DOHH2 (cell line): ENCODE data around the gene TNFAIP8L2.

Source experiments
- H3F3A ChIP-seq: fragments of 200-600 bp; sonication (generic), shearing (Covaris generic); 2 replicates; pipeline ENCODE4 v1.6.0; 2016; ENCODE audit warnings: antibody characterized with exemption, mild to moderate bottlenecking; ENCODE audit not compliant: control insufficient read depth, insufficient read depth
- H3K27ac ChIP-seq: fragments of 200-600 bp; sonication (generic); 2 replicates; pipeline ENCODE4 v1.5.1; 2014; ENCODE audit warnings: low read depth, mild to moderate bottlenecking, low read length, moderate library complexity
- H3K27me3 ChIP-seq: fragments of 200-600 bp; sonication (generic); 2 replicates; pipeline ENCODE4 v1.6.1; 2014; ENCODE audit warnings: mild to moderate bottlenecking, low read length, mixed read lengths; ENCODE audit not compliant: control insufficient read depth
- H3K36me3 ChIP-seq: fragments of 200-600 bp; sonication (generic); 2 replicates; pipeline ENCODE4 v1.6.1; 2014; ENCODE audit warnings: mild to moderate bottlenecking, low read length, moderate library complexity, mixed read lengths; ENCODE audit not compliant: control insufficient read depth
- H3K4me1 ChIP-seq: fragments of 200-600 bp; sonication (generic); 2 replicates; pipeline ENCODE4 v1.6.1; 2014; ENCODE audit warnings: mild to moderate bottlenecking, low read length, mixed read lengths; ENCODE audit not compliant: control insufficient read depth
- H3K4me2 ChIP-seq: fragments of 200-600 bp; sonication (generic); 2 replicates; pipeline ENCODE4 v1.6.0; 2014; ENCODE audit warnings: mild to moderate bottlenecking, low read length, moderate library complexity
- H3K4me3 ChIP-seq: fragments of 200-600 bp; sonication (generic); 2 replicates; pipeline ENCODE4 v1.5.1; 2014; ENCODE audit warnings: mild to moderate bottlenecking, low read length, mixed read lengths
- H3K79me2 ChIP-seq: fragments of 200-600 bp; sonication (generic); 2 replicates; pipeline ENCODE4 v1.6.1; 2014; ENCODE audit warnings: mild to moderate bottlenecking, low read length, mixed read lengths; ENCODE audit not compliant: control insufficient read depth
- H3K9me2 ChIP-seq: fragments of 200-600 bp; sonication (generic); replicated peaks from 2 replicates; pipeline ENCODE4 v1.6.1; 2014; ENCODE audit warnings: mild to moderate bottlenecking, low read length, mixed read lengths; ENCODE audit not compliant: control insufficient read depth
- H3K9me3 ChIP-seq: fragments of 200-600 bp; sonication (generic); 2 replicates; pipeline ENCODE4 v1.6.1; 2014; ENCODE audit warnings: antibody characterized with exemption, low read length, mixed read lengths; ENCODE audit not compliant: control insufficient read depth, insufficient read depth
- H4K20me1 ChIP-seq: fragments of 200-600 bp; sonication (generic); 2 replicates; pipeline ENCODE4 v1.6.0; 2014; ENCODE audit warnings: low read depth, mild to moderate bottlenecking, antibody characterized with exemption, low read length, moderate library complexity; ENCODE audit not compliant: control insufficient read depth, insufficient read depth
- CTCF ChIP-seq: fragments of 200-600 bp; sonication (generic); IDR thresholded peaks from one replicate; pipeline ENCODE4 v1.5.1; 2014; ENCODE audit warnings: antibody characterized with exemption, mild to moderate bottlenecking, low read depth, low read length; ENCODE audit not compliant: poor library complexity, severe bottlenecking
- EZH2phosphoT487 ChIP-seq: fragments of 200-600 bp; sonication (generic); IDR thresholded peaks from 2 replicates; pipeline ENCODE4 v1.6.1; 2017; ENCODE audit warnings: borderline replicate concordance, mild to moderate bottlenecking, antibody characterized with exemption, low read length, moderate library complexity, mixed read lengths

The TNFAIP8L2 gene

GRCh38 chr1:151143986-151144385, 12.5 kb upstream of the TNFAIP8L2 start:
- H3K4me2 ChIP-seq = peak overlapping the region; percentile 33
- no peaks in the 10 kb centered on the region for H4K20me1 ChIP-seq
- TF ChIP-seq EZH2phosphoT487 (no peak), CTCF (no peak)
- no peak overlapping the region for H3K27ac ChIP-seq
- H3K4me1 ChIP-seq = peaks cover 52% of the 10 kb centered on the region
- no peaks in the 10 kb centered on the region for H3K36me3 ChIP-seq
- no peaks in the 10 kb centered on the region for H3K9me2 ChIP-seq
- no peaks in the 10 kb centered on the region for H3K9me3 ChIP-seq
- H3K79me2 ChIP-seq = no peaks in the 10 kb centered on the region
- no peaks in the 10 kb centered on the region for H3K27me3 ChIP-seq
- no peak overlapping the region for H3K4me3 ChIP-seq
- no peaks in the 10 kb centered on the region for H3F3A ChIP-seq

DNA sequence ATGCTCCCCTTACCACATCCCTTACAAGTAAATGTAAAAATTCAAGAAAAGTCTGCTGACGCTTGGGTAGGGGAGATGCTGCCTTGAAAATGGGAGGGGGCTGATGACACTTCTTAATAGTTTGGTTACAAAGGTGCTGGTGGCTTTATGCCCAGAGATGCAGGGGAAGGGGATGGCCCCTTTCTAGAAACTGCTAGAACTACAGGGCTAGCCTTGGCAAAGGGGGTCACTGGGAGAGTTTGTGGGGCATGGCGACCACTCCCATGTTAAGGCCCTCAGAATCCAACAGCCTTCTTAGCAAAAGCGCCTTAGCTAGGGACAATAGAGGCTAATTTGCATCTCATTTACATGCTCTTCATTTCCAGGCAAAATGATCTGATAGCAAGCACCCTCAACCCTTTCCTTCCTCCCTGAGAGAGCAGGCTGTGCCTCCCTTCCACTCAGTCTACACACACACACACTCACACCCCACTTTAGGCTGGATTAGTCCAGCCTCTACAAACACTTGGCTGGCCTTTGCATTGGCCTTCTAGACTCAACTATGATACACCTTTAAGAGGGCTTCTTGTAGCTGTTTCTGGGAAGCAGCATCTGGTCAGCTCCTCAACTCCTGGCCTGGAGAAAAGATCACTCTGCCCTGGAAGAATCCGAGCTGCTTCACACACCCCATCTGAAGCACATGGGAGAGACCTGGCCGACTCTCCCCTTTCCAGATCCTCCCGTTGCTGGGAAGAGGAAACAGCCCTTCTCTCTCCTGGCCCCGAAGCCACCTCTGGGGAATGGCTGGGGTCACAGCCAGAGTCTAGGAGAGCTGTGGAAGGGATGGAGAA, 11.8 kb upstream of the TNFAIP8L2 start:
- H3K4me3 ChIP-seq = no peak overlapping the region
- no peaks in the 10 kb centered on the region for H3K9me2 ChIP-seq
- H3K27me3 ChIP-seq = no peaks in the 10 kb centered on the region
- H3F3A ChIP-seq = no peaks in the 10 kb centered on the region
- H3K79me2 ChIP-seq = no peaks in the 10 kb centered on the region
- TF ChIP-seq EZH2phosphoT487 (no peak), CTCF (no peak)
- no peaks in the 10 kb centered on the region for H4K20me1 ChIP-seq
- no peaks in the 10 kb centered on the region for H3K9me3 ChIP-seq
- no peaks in the 10 kb centered on the region for H3K36me3 ChIP-seq
- peaks cover 56% of the 10 kb centered on the region for H3K4me1 ChIP-seq
- no peak overlapping the region for H3K27ac ChIP-seq
- H3K4me2 ChIP-seq = peak overlapping the region; percentile 33

GRCh38 chr1:151145304-151146071, 11.0 kb upstream of the TNFAIP8L2 start:
- peaks cover 57% of the 10 kb centered on the region for H3K4me1 ChIP-seq

More at GRCh38 chr1:151145304-151146071, 11.0 kb upstream of the TNFAIP8L2 start:
- Histone ChIP-seq H3K4me2 (peak overlapping the region; percentile 91), H3K79me2 (no peaks in the 10 kb centered on the region), H3K36me3 (no peaks in the 10 kb centered on the region), H3K27ac (no peak overlapping the region), H3K27me3 (no peaks in the 10 kb centered on the region), H3K9me2 (no peaks in the 10 kb centered on the region), H3F3A (0 out of 2 replicates have a peak, but pooled peaks cover 2% of the 10 kb centered on the region), H4K20me1 (no peaks in the 10 kb centered on the region), H3K4me3 (peak overlapping the region; percentile 73), H3K9me3 (no peaks in the 10 kb centered on the region)
- TF ChIP-seq EZH2phosphoT487 (no peak), CTCF (no peak)
